Measurements from ENCODE around the gene GPC6. TPM values are rescaled to one million over a fixed set of nuclear protein-coding genes. Genes with fewer than 3 reads are reported as not detected.

The GPC6 gene
- total RNA-seq, 1 donor from 2014 or later, result 63.0 TPM

DNA sequence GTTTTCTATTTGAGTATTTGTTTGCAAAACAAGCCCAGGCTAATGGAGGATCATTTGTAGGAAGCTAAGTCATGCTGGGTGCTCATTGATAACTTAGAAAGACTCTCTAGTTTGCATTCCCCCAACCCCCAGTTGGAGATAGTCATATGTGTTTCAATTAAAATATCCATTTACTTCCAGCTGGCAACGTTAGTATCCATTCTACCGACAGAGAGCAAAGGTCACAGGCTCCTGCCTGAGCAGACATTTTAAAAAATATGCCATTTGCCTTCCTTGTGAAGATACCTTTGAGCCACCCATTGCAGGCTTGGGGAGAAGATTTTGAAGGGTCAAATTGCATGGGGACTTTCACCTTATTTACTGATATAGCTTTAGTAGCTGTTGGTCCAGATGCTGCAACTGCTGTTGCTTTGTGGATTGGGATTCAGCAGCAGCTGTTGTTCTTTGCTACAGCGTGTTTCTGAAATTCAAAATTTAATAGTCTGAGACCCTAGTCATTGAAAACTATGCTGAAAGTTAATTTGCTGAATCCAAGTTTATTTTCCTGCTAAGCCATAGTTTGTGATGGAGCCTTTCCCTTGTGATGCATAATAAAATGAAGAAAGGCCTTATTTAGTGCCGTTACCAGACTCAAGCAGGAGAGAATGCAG, 335.1 kb downstream of the GPC6 start:
- Histone ChIP-seq H3K4me1 (ENCODE audit: insufficient read depth, low read length) (peaks cover 7% of the 10 kb centered on the region), H2AFZ (ENCODE audit: low read depth, low read length) (no peak overlapping the region), H3K4me2 (ENCODE audit: low read length) (no peak overlapping the region), H3K27ac (ENCODE audit: low read depth, low read length) (no peak overlapping the region), H4K20me1 (ENCODE audit: insufficient read depth, low read length) (peaks cover 3% of the 10 kb centered on the region), H3K27me3 (ENCODE audit: insufficient read depth, low read length) (no peaks in the 10 kb centered on the region), H3K9me3 (ENCODE audit: insufficient read depth, low read depth, low read length) (no peaks in the 10 kb centered on the region), H3K79me2 (ENCODE audit: insufficient read depth, low read length) (no peaks in the 10 kb centered on the region), H3K4me3 (ENCODE audit: insufficient read depth, low read depth, low read length) (no peak overlapping the region), H3K36me3 (ENCODE audit: insufficient read depth, low read length) (no peaks in the 10 kb centered on the region), H3K9ac (ENCODE audit: low read length) (no peak overlapping the region)
- TF ChIP-seq, protein P1, sequence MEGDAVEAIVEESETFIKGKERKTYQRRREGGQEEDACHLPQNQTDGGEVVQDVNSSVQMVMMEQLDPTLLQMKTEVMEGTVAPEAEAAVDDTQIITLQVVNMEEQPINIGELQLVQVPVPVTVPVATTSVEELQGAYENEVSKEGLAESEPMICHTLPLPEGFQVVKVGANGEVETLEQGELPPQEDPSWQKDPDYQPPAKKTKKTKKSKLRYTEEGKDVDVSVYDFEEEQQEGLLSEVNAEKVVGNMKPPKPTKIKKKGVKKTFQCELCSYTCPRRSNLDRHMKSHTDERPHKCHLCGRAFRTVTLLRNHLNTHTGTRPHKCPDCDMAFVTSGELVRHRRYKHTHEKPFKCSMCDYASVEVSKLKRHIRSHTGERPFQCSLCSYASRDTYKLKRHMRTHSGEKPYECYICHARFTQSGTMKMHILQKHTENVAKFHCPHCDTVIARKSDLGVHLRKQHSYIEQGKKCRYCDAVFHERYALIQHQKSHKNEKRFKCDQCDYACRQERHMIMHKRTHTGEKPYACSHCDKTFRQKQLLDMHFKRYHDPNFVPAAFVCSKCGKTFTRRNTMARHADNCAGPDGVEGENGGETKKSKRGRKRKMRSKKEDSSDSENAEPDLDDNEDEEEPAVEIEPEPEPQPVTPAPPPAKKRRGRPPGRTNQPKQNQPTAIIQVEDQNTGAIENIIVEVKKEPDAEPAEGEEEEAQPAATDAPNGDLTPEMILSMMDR (IDR thresholded peaks at IDR 0.05; ENCODE audit: insufficient read depth, low read depth, low read length), result no peak
- TF ChIP-seq EZH2 (IDR thresholded peaks at IDR 0.05; ENCODE audit: insufficient read depth, low read length), result no peak
- DNase-seq (ENCODE audit: low read depth) (no peak), FAIRE-seq (no peak)
- Mint-ChIP-seq H3K4me1 (ENCODE audit: low read depth, unreplicated experiment) (peaks cover 27% of the 10 kb centered on the region), H3K4me3 (ENCODE audit: unreplicated experiment) (no peak overlapping the region), H3K27me3 (ENCODE audit: low read depth, unreplicated experiment) (no peaks in the 10 kb centered on the region), H3K36me3 (ENCODE audit: low read depth, unreplicated experiment) (no peaks in the 10 kb centered on the region), H3K9me3 (ENCODE audit: unreplicated experiment) (no peaks in the 10 kb centered on the region), H3K27ac (ENCODE audit: unreplicated experiment) (no peak overlapping the region)

GRCh38 chr13:93562676-93563075, 336.1 kb downstream of the GPC6 start:
- H3K4me3 Mint-ChIP-seq (ENCODE audit: unreplicated experiment), result no peak overlapping the region
- H3K4me2 ChIP-seq (ENCODE audit: low read length), result no peak overlapping the region
- no peaks in the 10 kb centered on the region for H3K79me2 ChIP-seq (ENCODE audit: insufficient read depth, low read length)
- H3K27me3 Mint-ChIP-seq (ENCODE audit: low read depth, unreplicated experiment), result no peaks in the 10 kb centered on the region
- peaks cover 27% of the 10 kb centered on the region for H3K4me1 Mint-ChIP-seq (ENCODE audit: low read depth, unreplicated experiment)
- no peak for TF ChIP-seq EZH2 (IDR thresholded peaks at IDR 0.05; ENCODE audit: insufficient read depth, low read length)
- TF ChIP-seq, protein P1 (IDR thresholded peaks at IDR 0.05; ENCODE audit: insufficient read depth, low read depth, low read length), result no peak
- no peak overlapping the region for H3K9ac ChIP-seq (ENCODE audit: low read length)
- DNase-seq (ENCODE audit: low read depth), result no peak
- no peak overlapping the region for H2AFZ ChIP-seq (ENCODE audit: low read depth, low read length)
- H3K9me3 ChIP-seq (ENCODE audit: insufficient read depth, low read depth, low read length), result no peaks in the 10 kb centered on the region
- H3K36me3 Mint-ChIP-seq (ENCODE audit: low read depth, unreplicated experiment), result no peaks in the 10 kb centered on the region
- no peak overlapping the region for H3K27ac ChIP-seq (ENCODE audit: low read depth, low read length)
- H4K20me1 ChIP-seq (ENCODE audit: insufficient read depth, low read length), result peaks cover 3% of the 10 kb centered on the region
- H3K4me3 ChIP-seq (ENCODE audit: insufficient read depth, low read depth, low read length), result no peak overlapping the region
- H3K36me3 ChIP-seq (ENCODE audit: insufficient read depth, low read length), result no peaks in the 10 kb centered on the region
- H3K4me1 ChIP-seq (ENCODE audit: insufficient read depth, low read length), result peaks cover 7% of the 10 kb centered on the region
- H3K27ac Mint-ChIP-seq (ENCODE audit: unreplicated experiment), result no peak overlapping the region
- no peaks in the 10 kb centered on the region for H3K9me3 Mint-ChIP-seq (ENCODE audit: unreplicated experiment)
- H3K27me3 ChIP-seq (ENCODE audit: insufficient read depth, low read length), result no peaks in the 10 kb centered on the region
- no peak for FAIRE-seq

DNA sequence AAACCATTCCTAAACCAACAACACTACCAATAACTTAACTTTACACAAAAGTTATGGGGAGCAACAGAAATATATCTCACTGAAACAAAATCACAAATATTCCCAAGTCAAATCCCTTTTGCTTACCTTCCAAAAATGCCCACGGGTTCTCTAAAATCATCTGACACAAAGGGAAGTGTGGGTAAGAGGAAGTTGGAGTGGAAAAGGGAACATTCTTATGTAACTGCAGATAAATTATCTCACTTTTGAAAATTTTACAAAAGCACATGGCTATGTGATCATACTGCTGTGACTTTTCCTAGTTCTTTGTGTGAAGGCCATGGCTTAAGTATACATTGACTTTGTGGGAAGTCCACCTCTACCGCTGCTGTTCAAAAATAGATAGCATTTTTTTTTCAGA, 350.5 kb downstream of the GPC6 start:
- no peak overlapping the region for H3K27ac ChIP-seq (ENCODE audit: low read depth, low read length)
- H3K9ac ChIP-seq (ENCODE audit: low read length), result no peak overlapping the region
- no peak for DNase-seq (ENCODE audit: low read depth)
- no peaks in the 10 kb centered on the region for H3K9me3 Mint-ChIP-seq (ENCODE audit: unreplicated experiment)
- H3K36me3 ChIP-seq (ENCODE audit: insufficient read depth, low read length), result no peaks in the 10 kb centered on the region
- H4K20me1 ChIP-seq (ENCODE audit: insufficient read depth, low read length), result peaks cover 3% of the 10 kb centered on the region
- no peak overlapping the region for H3K4me2 ChIP-seq (ENCODE audit: low read length)
- H3K27me3 Mint-ChIP-seq (ENCODE audit: low read depth, unreplicated experiment), result no peaks in the 10 kb centered on the region
- H3K27me3 ChIP-seq (ENCODE audit: insufficient read depth, low read length), result no peaks in the 10 kb centered on the region
- no peaks in the 10 kb centered on the region for H3K79me2 ChIP-seq (ENCODE audit: insufficient read depth, low read length)
- no peaks in the 10 kb centered on the region for H3K4me1 ChIP-seq (ENCODE audit: insufficient read depth, low read length)
- TF ChIP-seq, protein P1 (IDR thresholded peaks at IDR 0.05; ENCODE audit: insufficient read depth, low read depth, low read length), result no peak
- no peak overlapping the region for H3K4me3 ChIP-seq (ENCODE audit: insufficient read depth, low read depth, low read length)
- FAIRE-seq, result no peak
- no peak overlapping the region for H3K4me3 Mint-ChIP-seq (ENCODE audit: unreplicated experiment)
- H2AFZ ChIP-seq (ENCODE audit: low read depth, low read length), result no peak overlapping the region
- no peaks in the 10 kb centered on the region for H3K36me3 Mint-ChIP-seq (ENCODE audit: low read depth, unreplicated experiment)
- H3K4me1 Mint-ChIP-seq (ENCODE audit: low read depth, unreplicated experiment), result no peaks in the 10 kb centered on the region
- no peak overlapping the region for H3K27ac Mint-ChIP-seq (ENCODE audit: unreplicated experiment)
- H3K9me3 ChIP-seq (ENCODE audit: insufficient read depth, low read depth, low read length), result no peaks in the 10 kb centered on the region

Data from astrocyte (in vitro differentiated cells and primary cell).